ENCODE data around the gene PURA. TPM values are rescaled to one million over a fixed set of nuclear protein-coding genes. Genes with fewer than 3 reads are reported as not detected.

Gene PURA
- total and polyA plus RNA-seq, 2 of the 13 experiments (the other 11 are each of a cell fraction or from before 2014, with no cell fraction given), result 2.0 to 5.0 TPM

GRCh38 chr5:140172483-140172882 lies 58.6 kb downstream of the PURA start:
- 4% methylated on average over 2 of the region's 2 CpGs for WGBS (ENCODE audit: low lambda C conversion rate)
- TF ChIP-seq HOMEZ (CRISPR knock-in tag; IDR thresholded peaks at IDR 0.05; ENCODE audit: low read depth) (peak; percentile 70), KDM6A (CRISPR knock-in tag; IDR thresholded peaks at IDR 0.05; ENCODE audit: low read depth) (peak; percentile 30; the same call in 1 of the 2 replicates), ZNF644 (CRISPR knock-in tag; IDR thresholded peaks at IDR 0.05; ENCODE audit: low read depth) (peak; percentile 58; the same call in 1 of the 2 replicates), ZNF629 (CRISPR knock-in tag; conservative IDR thresholded peaks at IDR 0.05) (no peak), HNF4A (CRISPR knock-in tag; IDR thresholded peaks at IDR 0.05) (peak; percentile 67), ASH2L (IDR thresholded peaks at IDR 0.05; ENCODE audit: insufficient read length, low read depth, low read length) (no peak), POGZ (CRISPR knock-in tag; IDR thresholded peaks at IDR 0.05) (peak; percentile 43; the same call in 1 of the 2 replicates), RARA (CRISPR knock-in tag; IDR thresholded peaks at IDR 0.05) (0 out of 2 replicates have a peak, but pooled peaks have one; percentile 21), SOX6 (IDR thresholded peaks at IDR 0.05) (no peak), SOX6 (CRISPR knock-in tag; IDR thresholded peaks at IDR 0.05) (peak; percentile 70), RAD21 (CRISPR knock-in tag; IDR thresholded peaks at IDR 0.05) (no peak), AFF4 (CRISPR knock-in tag; IDR thresholded peaks at IDR 0.05) (no peak), NCOA2 (CRISPR knock-in tag; IDR thresholded peaks at IDR 0.05) (peak; percentile 54), FOXA3 (CRISPR knock-in tag; IDR thresholded peaks at IDR 0.05) (no peak), ZNF776 (CRISPR knock-in tag; IDR thresholded peaks at IDR 0.05) (no peak), DMAP1 (CRISPR knock-in tag; IDR thresholded peaks at IDR 0.05) (0 out of 2 replicates have a peak, but pooled peaks have one; percentile 36), ZNF350 (CRISPR knock-in tag; IDR thresholded peaks at IDR 0.05; ENCODE audit: borderline replicate concordance, low read depth) (no peak), ZNF569 (CRISPR knock-in tag; IDR thresholded peaks at IDR 0.05; ENCODE audit: borderline replicate concordance) (no peak)

More at GRCh38 chr5:140172483-140172882, 58.6 kb downstream of the PURA start:
- CTCF ChIA-PET (ENCODE audit: low intra/inter-chr PET ratio, low total read pairs), result no interaction called here
- H4K20me1 ChIP-seq (ENCODE audit: insufficient read depth, low read length), result no peaks in the 10 kb centered on the region
- BruUV-seq (replicated peaks), result no TSS peak
- DNase-seq (ENCODE audit: low spot score) (peak; percentile 63), FAIRE-seq (peak; percentile 39), ATAC-seq (peak; percentile 3; the same call in 1 of the 3 replicates)
- intact Hi-C loops (cut with micrococcal nuclease; ENCODE audit: unreplicated experiment) (loop anchor here (5.0 to 10.0 kb wide), 2 partner anchors 175 to 542 kb away; partner anchors contain the start of gene HBEGF), in situ Hi-C loops (cut with HindIII; ENCODE audit: extremely low pct_ligation_motif_present, low pct_unique_long_range_greater_than_20kb) (no loop called here)
- no peaks in the 10 kb centered on the region for H3K9me3 ChIP-seq (ENCODE audit: low read length)
- peaks cover 11% of the 10 kb centered on the region for H3K79me2 ChIP-seq (ENCODE audit: insufficient read depth, low read length)
- H3K4me3 ChIP-seq (replicated peaks in 1 of 3; ENCODE audit: insufficient read depth in 1 of 3, low read depth in 2 of 3, low read length in 3 of 3), result no peak overlapping the region
- H3K36me3 ChIP-seq (replicated peaks in 1 of 2; ENCODE audit: control insufficient read depth in 1 of 2, insufficient read depth in 2 of 2, low read length in 2 of 2), result no peaks in the 10 kb centered on the region
- peaks cover 50% of the 10 kb centered on the region for H3K4me1 ChIP-seq (ENCODE audit: insufficient read depth, low read length)
- peak overlapping the region; percentile 52 for H3K4me2 ChIP-seq (ENCODE audit: low read depth, low read length)
- no peak overlapping the region for H2AFZ ChIP-seq (ENCODE audit: low read length)
- POLR2A ChIA-PET, result no interaction called here
- peak overlapping the region; percentile 36 for H3K27ac ChIP-seq (ENCODE audit: extremely low read length, insufficient read depth, low read length)
- no peaks in the 10 kb centered on the region; a peak in 1 of 5 replicates for H3K27me3 ChIP-seq (ENCODE audit: control insufficient read depth in 1 of 2, insufficient read depth in 2 of 2, low read length in 2 of 2)
- H3K9ac ChIP-seq (ENCODE audit: insufficient read depth, low read depth, low read length), result peak overlapping the region; percentile 4; the same call in 1 of the 2 replicates
